ENCODE measurements around the gene EPHA6. TPM values are rescaled to one million over a fixed set of nuclear protein-coding genes. Genes with fewer than 3 reads are reported as not detected.
"Not testable (repeated sequence)": the region's sequence is repeated elsewhere in the genome, so short reads cannot be mapped to it uniquely, and the experiment has no call there.

The EPHA6 gene
- total and polyA plus RNA-seq, 8 donors: 0.23 to 0.79 (median 0.41) TPM

DNA sequence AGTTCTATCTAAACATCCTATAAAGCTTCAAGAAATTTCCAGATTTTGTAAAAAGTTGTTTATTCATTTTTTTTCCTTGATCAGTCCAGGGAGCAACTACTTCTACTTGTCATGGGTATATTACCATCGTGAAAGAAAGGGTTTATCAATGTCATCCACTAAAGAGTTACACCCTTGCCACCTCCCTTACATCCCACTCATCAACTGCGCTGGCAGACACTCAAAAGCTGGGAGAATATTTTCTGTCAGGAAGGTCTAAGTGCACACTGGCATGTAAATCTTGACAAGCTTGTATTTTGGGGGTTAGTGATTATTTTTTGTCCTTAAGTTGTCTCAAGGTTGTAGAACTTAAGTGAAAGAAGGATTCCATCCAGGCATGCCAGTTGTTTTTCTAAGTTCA, 761.8 kb downstream of the EPHA6 start:
- Histone ChIP-seq H3K27me3 (no peaks in the 10 kb centered on the region), H3K4me3 (no peak overlapping the region), H3K9me3 (no peaks in the 10 kb centered on the region), H3K4me1 (no peaks in the 10 kb centered on the region), H3K36me3 (no peaks in the 10 kb centered on the region), H3K27ac (no peak overlapping the region)
- ATAC-seq (no peak), DNase-seq (no peak)
- TF ChIP-seq, protein P1, sequence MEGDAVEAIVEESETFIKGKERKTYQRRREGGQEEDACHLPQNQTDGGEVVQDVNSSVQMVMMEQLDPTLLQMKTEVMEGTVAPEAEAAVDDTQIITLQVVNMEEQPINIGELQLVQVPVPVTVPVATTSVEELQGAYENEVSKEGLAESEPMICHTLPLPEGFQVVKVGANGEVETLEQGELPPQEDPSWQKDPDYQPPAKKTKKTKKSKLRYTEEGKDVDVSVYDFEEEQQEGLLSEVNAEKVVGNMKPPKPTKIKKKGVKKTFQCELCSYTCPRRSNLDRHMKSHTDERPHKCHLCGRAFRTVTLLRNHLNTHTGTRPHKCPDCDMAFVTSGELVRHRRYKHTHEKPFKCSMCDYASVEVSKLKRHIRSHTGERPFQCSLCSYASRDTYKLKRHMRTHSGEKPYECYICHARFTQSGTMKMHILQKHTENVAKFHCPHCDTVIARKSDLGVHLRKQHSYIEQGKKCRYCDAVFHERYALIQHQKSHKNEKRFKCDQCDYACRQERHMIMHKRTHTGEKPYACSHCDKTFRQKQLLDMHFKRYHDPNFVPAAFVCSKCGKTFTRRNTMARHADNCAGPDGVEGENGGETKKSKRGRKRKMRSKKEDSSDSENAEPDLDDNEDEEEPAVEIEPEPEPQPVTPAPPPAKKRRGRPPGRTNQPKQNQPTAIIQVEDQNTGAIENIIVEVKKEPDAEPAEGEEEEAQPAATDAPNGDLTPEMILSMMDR (IDR thresholded peaks at IDR 0.05): no peak
- intact Hi-C loops (cut with DNase I): no loop called here

DNA sequence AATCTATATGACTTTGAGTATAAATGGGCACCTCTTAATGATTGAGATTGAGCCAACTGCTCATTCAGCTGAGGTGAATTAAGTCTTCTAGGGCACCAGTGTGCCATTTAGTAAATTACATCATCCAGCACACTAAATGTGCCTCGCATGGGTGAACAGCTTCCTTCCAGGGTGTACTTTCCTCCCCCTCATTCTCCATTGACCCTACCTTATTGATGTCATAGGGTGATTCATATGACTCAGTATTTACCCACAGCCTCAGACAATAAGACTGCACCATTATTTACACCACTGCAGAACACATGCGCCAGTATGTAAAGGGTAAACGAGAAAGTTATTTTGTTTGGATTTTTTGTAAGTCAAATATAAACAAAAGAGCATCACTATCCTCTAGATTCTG, 765.0 kb downstream of the EPHA6 start:
- no peak overlapping the region for H3K4me3 ChIP-seq
- no peaks in the 10 kb centered on the region for H3K4me1 ChIP-seq
- no peaks in the 10 kb centered on the region for H3K36me3 ChIP-seq
- no peak for ATAC-seq
- H3K9me3 ChIP-seq: no peaks in the 10 kb centered on the region
- H3K27ac ChIP-seq: no peak overlapping the region
- intact Hi-C loops (cut with DNase I): no loop called here
- no peak for DNase-seq
- H3K27me3 ChIP-seq: no peaks in the 10 kb centered on the region
- TF ChIP-seq, protein P1 (IDR thresholded peaks at IDR 0.05): no peak

DNA sequence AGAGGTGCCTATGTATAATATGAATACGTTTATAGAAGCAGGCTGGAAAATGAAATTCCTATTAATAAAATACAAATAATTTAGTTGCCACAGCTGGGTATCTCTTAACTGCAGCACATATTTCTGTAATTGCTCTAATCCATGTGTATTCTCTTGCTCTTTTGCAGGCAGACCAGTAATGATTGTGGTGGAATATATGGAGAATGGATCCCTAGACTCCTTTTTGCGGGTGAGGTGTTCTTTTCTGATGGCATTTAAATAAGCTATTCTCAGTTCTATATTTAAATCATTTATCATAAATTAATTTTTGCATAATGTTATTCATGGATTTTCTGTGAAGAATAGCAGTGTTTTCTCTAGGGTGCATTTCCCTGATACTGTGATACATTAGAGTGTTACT, 796.2 kb downstream of the EPHA6 start:
- no peaks in the 10 kb centered on the region for H3K4me1 ChIP-seq
- no peaks in the 10 kb centered on the region for H3K9me3 ChIP-seq
- DNase-seq (no peak), ATAC-seq (no peak)
- no peak overlapping the region for H3K27ac ChIP-seq
- no peaks in the 10 kb centered on the region for H3K27me3 ChIP-seq
- no peak overlapping the region for H3K4me3 ChIP-seq
- TF ChIP-seq, protein P1 (IDR thresholded peaks at IDR 0.05): no peak
- intact Hi-C loops (cut with DNase I): no loop called here
- H3K36me3 ChIP-seq: no peaks in the 10 kb centered on the region

DNA sequence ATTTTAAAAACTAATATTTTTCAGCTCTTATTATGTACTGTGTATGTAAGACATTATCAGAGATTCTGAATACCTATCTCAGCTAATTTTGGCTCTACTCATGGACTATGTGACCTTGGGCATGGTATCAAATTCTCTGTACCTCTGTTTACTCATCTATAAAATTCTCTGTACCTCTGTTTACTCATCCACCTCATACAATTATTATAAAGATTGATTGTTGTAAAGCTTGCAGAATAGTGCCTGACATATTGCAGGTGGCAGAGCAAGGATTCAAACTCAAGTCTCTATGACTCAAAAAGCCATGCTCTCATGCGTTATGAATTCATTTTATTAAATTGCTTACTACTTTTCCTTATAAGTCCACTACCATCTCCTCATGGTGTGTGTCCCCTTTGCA, 798.2 kb downstream of the EPHA6 start:
- DNase-seq (no peak), ATAC-seq (no peak)
- intact Hi-C loops (cut with DNase I): no loop called here
- Histone ChIP-seq H3K27me3 (no peaks in the 10 kb centered on the region), H3K4me3 (no peak overlapping the region), H3K36me3 (no peaks in the 10 kb centered on the region), H3K9me3 (peaks cover 0 to 12% of the 10 kb centered on the region in 2 donors), H3K4me1 (no peaks in the 10 kb centered on the region), H3K27ac (no peak overlapping the region)
- TF ChIP-seq, protein P1 (IDR thresholded peaks at IDR 0.05): no peak

DNA sequence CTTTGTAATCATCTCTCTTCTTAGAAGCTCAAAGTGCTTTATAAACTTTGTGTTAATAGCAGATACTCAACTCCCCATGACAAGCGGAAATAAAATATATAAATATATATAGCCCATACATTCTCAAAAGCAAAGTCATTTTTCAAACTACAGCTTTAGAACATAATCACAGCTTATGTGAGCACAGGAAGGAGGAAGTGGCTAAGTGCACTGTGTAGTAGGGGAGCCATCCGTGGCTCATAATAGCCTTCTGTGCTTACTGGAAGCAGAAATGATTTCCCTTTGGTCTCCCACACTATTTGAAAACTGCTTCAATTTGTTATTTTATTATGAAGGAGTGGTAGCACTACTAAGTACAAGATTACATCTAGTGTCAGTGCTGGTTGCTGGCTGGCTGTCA, 798.7 kb downstream of the EPHA6 start:
- Histone ChIP-seq H3K27me3 (no peaks in the 10 kb centered on the region), H3K27ac (no peak overlapping the region), H3K36me3 (no peaks in the 10 kb centered on the region), H3K4me1 (no peaks in the 10 kb centered on the region), H3K4me3 (no peak overlapping the region), H3K9me3 (peaks cover 0 to 16% of the 10 kb centered on the region in 2 donors)
- ATAC-seq (no peak), DNase-seq (no peak)
- intact Hi-C loops (cut with DNase I): no loop called here
- TF ChIP-seq, protein P1 (IDR thresholded peaks at IDR 0.05): no peak

DNA sequence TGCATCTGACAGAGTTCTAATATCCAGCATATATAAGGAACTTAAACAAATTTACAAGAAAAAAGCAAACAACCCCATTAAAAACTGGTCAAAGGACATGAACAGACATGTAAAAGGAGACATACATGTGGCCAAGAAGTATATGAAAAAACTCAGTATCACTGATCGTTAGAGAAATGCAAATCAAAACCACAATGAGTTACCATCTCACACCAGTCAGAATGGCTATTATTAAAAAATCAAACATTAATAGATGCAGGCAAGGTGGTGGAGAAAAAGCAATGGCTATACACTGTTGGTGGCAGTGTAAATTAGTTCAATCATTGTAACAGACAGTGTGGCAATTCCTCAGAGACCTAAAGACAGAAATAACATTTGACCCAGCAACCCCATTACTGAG, 806.1 kb downstream of the EPHA6 start:
- H3K27ac ChIP-seq; DNase-seq; H3K36me3 ChIP-seq; ATAC-seq; H3K27me3 ChIP-seq; intact Hi-C loops (cut with DNase I); H3K4me1 ChIP-seq; H3K4me3 ChIP-seq: not testable (repeated sequence)
- H3K9me3 ChIP-seq: peaks cover 0 to 19% of the 10 kb centered on the region in 2 donors
